Measurements from ENCODE around the gene PADI6.

Gene PADI6

DNA sequence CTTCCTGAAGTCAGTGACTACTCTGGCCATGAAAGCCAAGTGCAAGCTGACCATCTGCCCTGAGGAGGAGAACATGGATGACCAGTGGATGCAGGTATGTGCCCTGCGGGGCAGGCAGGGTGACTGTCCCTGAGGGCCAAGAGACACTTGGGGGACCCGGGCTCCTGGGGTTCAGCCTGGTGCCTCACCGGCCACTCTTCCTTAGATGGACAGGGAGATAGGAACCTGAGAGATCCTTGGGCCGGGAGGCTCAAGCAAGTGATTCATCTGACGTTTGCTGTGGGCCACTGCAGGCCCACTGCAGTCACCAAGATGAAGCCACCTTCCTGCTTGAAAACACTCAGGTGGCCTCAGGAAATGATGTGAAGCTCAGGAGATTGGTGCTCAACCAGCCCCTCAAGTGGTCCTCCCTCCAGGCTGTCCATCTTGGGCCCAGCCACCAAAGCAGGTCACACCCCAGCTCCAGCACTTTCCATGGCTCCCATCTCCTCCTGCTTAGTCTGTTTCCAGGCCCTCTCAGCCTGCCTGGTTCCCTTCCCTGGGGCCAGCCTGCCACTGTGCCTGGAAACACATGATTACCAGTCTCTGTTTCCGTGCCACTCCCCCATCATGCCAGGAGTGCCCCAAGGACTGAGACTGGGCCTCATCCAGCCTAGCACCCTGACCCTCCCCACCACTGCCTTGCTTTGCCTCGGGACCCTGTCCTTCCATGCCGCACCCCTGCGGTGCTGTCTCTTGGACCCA, 25.8 kb upstream of the PADI6 start:
- Histone ChIP-seq H3K27ac (ENCODE audit: low read depth, low read length) (no peak overlapping the region), H3K4me3 (ENCODE audit: low read depth in 1 of 2, low read length in 2 of 2) (no peak overlapping the region), H3K4me1 (ENCODE audit: insufficient read depth, low read length) (no peaks in the 10 kb centered on the region), H3K9me3 (ENCODE audit: low read length) (no peaks in the 10 kb centered on the region), H3K9ac (ENCODE audit: low read length) (no peak overlapping the region), H3K27me3 (ENCODE audit: control insufficient read depth in 1 of 2, insufficient read depth in 2 of 2, low read length in 2 of 2) (peaks cover 0 to 8% of the 10 kb centered on the region in 2 donors), H3K36me3 (ENCODE audit: insufficient read depth, low read length) (no peaks in the 10 kb centered on the region)

DNA sequence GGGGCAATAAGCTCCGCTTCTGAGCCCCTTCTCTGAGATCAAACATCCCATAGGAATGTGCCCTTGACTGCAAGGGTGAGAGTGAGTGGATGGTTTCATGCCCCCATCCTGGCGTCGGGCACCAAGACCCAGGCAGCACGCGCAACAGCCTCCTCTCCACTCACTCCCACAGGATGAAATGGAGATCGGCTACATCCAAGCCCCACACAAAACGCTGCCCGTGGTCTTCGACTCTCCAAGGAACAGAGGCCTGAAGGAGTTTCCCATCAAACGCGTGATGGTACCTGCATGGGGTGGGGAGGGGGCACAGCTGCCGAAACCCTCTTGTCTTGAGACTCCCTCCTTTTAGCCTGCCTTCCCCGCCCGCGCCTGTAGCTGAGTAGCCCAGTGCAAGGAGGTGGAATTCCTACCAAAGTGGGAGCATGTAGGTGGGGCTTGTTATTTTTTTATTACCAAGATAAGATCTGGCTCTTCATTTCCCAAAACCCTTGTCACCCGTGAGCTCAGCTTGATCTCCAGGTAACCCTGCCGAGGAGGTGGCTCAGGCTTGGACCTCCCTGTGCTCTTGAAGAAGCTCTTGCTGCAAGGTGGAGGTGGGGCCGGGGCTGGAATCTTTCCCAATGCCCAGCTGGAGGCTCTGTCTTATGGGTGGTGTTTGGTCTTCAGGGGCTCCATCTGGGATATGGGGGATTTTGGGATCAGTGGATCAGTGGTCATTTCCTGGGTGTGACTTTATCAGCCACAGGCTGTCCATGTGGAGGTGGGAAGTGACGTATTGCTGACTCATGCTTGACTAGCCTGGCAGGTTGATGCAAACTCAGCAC, 24.0 kb upstream of the PADI6 start:
- Histone ChIP-seq H3K36me3 (ENCODE audit: insufficient read depth, low read length) (no peaks in the 10 kb centered on the region), H3K9me3 (ENCODE audit: low read length) (no peaks in the 10 kb centered on the region), H3K27me3 (ENCODE audit: control insufficient read depth in 1 of 2, insufficient read depth in 2 of 2, low read length in 2 of 2) (peaks cover 0 to 8% of the 10 kb centered on the region in 2 donors)

DNA sequence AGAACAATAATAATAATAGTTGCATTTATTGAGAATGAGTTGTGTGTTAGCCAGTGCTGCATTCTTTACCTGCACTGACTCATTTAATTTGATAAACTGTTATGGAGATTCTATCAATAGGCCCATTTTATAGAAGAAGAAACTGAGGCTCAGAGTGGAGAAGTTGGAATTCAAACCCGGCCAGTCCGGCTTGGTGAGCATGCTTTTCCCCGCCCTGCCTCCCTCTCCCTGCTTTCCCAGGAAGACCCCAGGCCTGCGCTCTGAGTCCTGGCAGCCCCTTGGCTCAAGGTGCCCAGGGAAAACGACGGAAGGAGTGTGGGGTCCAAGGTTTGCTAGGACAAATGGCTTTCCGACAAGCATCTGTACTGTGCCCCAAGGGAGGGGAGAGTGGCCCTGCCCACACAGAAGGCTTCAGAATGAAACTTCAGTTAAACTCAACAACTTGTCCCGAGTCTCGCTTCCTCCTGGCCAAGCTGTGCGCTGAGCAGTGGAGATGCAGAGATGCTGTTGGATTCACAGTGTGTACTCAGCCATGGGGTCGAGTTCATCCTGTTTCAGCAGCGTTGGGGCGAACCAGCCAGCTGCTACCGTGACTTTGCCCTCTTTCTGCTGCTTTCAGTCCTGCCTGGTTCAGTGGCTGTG, 23.3 kb upstream of the PADI6 start:
- Histone ChIP-seq H3K9me3 (ENCODE audit: low read length) (no peaks in the 10 kb centered on the region), H3K4me3 (ENCODE audit: low read depth in 1 of 2, low read length in 2 of 2) (no peak overlapping the region), H3K27ac (ENCODE audit: low read depth, low read length) (no peak overlapping the region), H3K27me3 (ENCODE audit: control insufficient read depth in 1 of 2, insufficient read depth in 2 of 2, low read length in 2 of 2) (peaks cover 0 to 8% of the 10 kb centered on the region in 2 donors), H3K4me1 (ENCODE audit: insufficient read depth, low read length) (no peaks in the 10 kb centered on the region), H3K9ac (ENCODE audit: low read length) (no peak overlapping the region), H3K36me3 (ENCODE audit: insufficient read depth, low read length) (no peaks in the 10 kb centered on the region)

More for the DNA sequence above, 24.0 kb upstream of the PADI6 start:
- H3K4me1 ChIP-seq (ENCODE audit: insufficient read depth, low read length): no peaks in the 10 kb centered on the region
- H3K4me3 ChIP-seq (ENCODE audit: low read depth in 1 of 2, low read length in 2 of 2): no peak overlapping the region
- no peak overlapping the region for H3K27ac ChIP-seq (ENCODE audit: low read depth, low read length)
- no peak overlapping the region for H3K9ac ChIP-seq (ENCODE audit: low read length)

DNA sequence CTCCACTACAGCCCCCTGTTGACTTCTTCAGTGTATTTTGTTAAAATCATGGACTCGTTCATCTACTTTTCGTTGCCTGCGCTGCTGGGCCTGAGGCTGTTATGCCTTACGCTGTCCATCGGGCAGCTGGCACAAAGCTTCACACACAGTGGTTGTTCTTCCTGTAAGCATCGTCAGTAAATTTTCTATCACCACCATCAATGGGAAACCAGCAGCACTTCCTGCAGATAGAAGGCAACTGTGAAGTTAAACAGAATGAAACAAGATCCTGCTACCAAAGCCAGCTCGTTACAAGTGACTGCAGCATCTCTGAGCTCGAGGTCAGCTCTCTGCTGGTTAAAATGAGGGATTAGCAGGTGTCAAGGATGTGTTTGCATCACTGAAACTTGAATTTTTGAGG, 21.9 kb upstream of the PADI6 start:
- no peak overlapping the region for H3K4me3 ChIP-seq (ENCODE audit: low read depth in 1 of 2, low read length in 2 of 2)
- no peak overlapping the region for H3K9ac ChIP-seq (ENCODE audit: low read length)
- no peak overlapping the region for H3K27ac ChIP-seq (ENCODE audit: low read depth, low read length)
- H3K9me3 ChIP-seq (ENCODE audit: low read length): no peaks in the 10 kb centered on the region
- peaks cover 0 to 8% of the 10 kb centered on the region in 2 donors for H3K27me3 ChIP-seq (ENCODE audit: control insufficient read depth in 1 of 2, insufficient read depth in 2 of 2, low read length in 2 of 2)
- H3K4me1 ChIP-seq (ENCODE audit: insufficient read depth, low read length): no peaks in the 10 kb centered on the region
- no peaks in the 10 kb centered on the region for H3K36me3 ChIP-seq (ENCODE audit: insufficient read depth, low read length)

DNA sequence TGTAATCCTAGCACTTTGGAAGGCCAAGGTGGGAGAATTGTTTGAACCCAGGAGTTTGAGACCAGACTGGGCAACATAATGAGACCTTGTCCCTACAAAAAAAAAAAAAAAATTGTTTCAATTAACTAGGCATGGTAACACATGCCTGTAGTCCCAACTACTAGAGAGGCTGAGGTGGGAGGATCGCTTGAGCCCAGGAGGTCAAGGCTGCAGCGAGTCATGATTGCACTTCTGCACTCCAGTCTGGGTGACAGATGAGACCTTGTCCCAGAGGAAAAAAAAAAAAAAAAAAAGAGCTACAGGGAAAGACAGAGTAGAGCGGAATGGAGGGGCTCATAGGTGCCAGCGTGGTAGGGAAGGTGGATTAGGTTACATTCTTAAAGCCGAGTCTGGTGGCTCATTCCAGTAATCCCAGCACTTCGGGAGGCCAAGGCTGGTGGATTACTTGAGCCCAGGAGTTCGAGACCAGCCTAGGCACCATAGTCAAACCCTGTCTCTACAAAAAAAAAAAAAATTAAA, 21.0 kb upstream of the PADI6 start:
- Histone ChIP-seq H3K27me3 (ENCODE audit: control insufficient read depth in 1 of 2, insufficient read depth in 2 of 2, low read length in 2 of 2) (peaks cover 0 to 8% of the 10 kb centered on the region in 2 donors), H3K4me1 (ENCODE audit: insufficient read depth, low read length) (no peaks in the 10 kb centered on the region), H3K36me3 (ENCODE audit: insufficient read depth, low read length) (no peaks in the 10 kb centered on the region), H3K4me3 (ENCODE audit: low read depth in 1 of 2, low read length in 2 of 2) (no peak overlapping the region), H3K9ac (ENCODE audit: low read length) (no peak overlapping the region), H3K27ac (ENCODE audit: low read depth, low read length) (no peak overlapping the region), H3K9me3 (ENCODE audit: low read length) (no peaks in the 10 kb centered on the region)

DNA sequence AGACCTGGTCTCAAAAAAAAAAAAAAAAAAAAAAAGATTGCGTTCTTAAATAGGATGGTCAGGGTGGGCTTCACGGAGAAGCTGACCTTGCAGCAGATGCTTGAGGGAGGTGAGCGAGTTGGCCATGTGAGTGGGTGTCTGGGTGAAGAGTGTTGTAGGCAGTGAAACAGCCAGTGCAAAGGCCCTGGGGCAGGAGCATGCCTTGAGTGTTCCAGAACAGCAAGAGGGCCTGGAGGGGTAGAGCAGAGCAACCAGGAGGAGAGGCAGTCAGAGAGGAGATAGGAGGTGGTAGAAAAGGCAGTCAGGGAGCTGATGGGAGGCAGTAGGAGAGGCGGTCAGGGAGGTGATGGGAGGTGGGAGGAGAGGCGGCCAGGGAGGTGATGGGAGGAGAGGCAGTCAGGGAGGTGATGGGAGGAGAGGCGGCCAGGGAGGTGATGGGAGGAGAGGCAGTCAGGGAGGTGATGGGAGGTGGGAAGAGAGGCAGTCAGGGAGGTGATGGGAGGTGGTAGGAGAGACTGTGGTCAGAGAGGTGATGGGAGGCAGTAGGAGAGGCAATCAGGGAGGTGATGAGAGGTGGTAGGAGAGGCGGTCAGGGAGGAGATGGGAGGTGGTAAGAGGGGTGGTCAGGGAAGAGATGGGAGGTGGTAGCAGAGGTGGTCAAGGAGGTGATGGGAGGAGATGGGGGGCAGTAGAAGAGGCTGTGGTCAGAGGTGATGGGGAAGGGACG, 20.2 kb upstream of the PADI6 start:
- no peaks in the 10 kb centered on the region for H3K9me3 ChIP-seq (ENCODE audit: low read length)
- no peak overlapping the region for H3K4me3 ChIP-seq (ENCODE audit: low read depth in 1 of 2, low read length in 2 of 2)
- H3K27ac ChIP-seq (ENCODE audit: low read depth, low read length): no peak overlapping the region
- no peaks in the 10 kb centered on the region for H3K4me1 ChIP-seq (ENCODE audit: insufficient read depth, low read length)
- no peaks in the 10 kb centered on the region for H3K36me3 ChIP-seq (ENCODE audit: insufficient read depth, low read length)
- peaks cover 0 to 8% of the 10 kb centered on the region in 2 donors for H3K27me3 ChIP-seq (ENCODE audit: control insufficient read depth in 1 of 2, insufficient read depth in 2 of 2, low read length in 2 of 2)
- H3K9ac ChIP-seq (ENCODE audit: low read length): no peak overlapping the region

DNA sequence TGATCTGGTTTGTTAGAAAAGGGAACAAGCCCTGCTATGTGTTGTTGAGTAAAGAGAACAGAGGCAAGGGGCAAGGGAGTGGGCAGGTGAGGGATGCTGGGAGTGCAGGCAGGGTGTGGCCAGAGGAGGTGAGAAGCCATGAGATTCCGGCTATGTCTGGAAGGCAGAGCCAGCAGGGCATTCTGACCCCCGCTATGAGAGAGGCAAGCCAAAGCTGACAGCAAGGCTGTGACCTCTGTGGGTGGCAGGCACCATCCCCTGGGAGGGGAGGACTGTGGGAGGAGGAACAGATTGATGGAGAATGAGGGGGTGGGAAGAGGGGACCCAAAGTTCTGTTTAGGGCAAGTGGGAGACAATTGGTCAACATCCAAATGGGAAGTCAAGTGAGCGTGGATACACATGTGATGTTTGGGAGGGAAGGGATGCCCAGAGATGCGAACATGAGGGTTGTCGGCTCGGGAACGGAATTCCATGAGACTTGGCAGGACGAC, 19.5 kb upstream of the PADI6 start:
- no peak overlapping the region for H3K27ac ChIP-seq (ENCODE audit: low read depth, low read length)
- no peak overlapping the region for H3K9ac ChIP-seq (ENCODE audit: low read length)
- H3K36me3 ChIP-seq (ENCODE audit: insufficient read depth, low read length): no peaks in the 10 kb centered on the region
- H3K9me3 ChIP-seq (ENCODE audit: low read length): no peaks in the 10 kb centered on the region
- no peaks in the 10 kb centered on the region for H3K4me1 ChIP-seq (ENCODE audit: insufficient read depth, low read length)
- H3K4me3 ChIP-seq (ENCODE audit: low read depth in 1 of 2, low read length in 2 of 2): no peak overlapping the region
- peaks cover 0 to 5% of the 10 kb centered on the region in 2 donors for H3K27me3 ChIP-seq (ENCODE audit: control insufficient read depth in 1 of 2, insufficient read depth in 2 of 2, low read length in 2 of 2)

DNA sequence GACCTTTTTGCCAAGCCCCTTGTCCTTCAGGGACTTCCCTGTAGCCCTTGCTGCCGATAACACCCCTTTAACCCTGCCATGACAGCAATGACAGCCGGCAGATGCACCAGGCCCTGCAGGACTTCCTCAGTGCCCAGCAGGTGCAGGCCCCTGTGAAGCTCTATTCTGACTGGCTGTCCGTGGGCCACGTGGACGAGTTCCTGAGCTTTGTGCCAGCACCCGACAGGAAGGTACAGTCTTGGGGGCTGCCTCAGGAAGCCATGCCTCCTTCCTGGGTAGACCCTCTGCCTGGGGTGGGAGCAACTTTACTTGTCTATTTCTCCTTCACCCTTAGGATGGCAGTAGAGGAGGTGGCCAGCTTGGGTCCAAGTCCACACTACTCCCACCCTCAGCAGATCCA, 16.1 kb upstream of the PADI6 start:
- H3K36me3 ChIP-seq (ENCODE audit: insufficient read depth, low read length): no peaks in the 10 kb centered on the region
- H3K4me1 ChIP-seq (ENCODE audit: insufficient read depth, low read length): no peaks in the 10 kb centered on the region
- H3K27ac ChIP-seq (ENCODE audit: low read depth, low read length): no peak overlapping the region
- no peaks in the 10 kb centered on the region for H3K27me3 ChIP-seq (ENCODE audit: control insufficient read depth in 1 of 2, insufficient read depth in 2 of 2, low read length in 2 of 2)
- no peak overlapping the region for H3K9ac ChIP-seq (ENCODE audit: low read length)
- H3K9me3 ChIP-seq (ENCODE audit: low read length): no peaks in the 10 kb centered on the region
- H3K4me3 ChIP-seq (ENCODE audit: low read depth in 1 of 2, low read length in 2 of 2): no peak overlapping the region

DNA sequence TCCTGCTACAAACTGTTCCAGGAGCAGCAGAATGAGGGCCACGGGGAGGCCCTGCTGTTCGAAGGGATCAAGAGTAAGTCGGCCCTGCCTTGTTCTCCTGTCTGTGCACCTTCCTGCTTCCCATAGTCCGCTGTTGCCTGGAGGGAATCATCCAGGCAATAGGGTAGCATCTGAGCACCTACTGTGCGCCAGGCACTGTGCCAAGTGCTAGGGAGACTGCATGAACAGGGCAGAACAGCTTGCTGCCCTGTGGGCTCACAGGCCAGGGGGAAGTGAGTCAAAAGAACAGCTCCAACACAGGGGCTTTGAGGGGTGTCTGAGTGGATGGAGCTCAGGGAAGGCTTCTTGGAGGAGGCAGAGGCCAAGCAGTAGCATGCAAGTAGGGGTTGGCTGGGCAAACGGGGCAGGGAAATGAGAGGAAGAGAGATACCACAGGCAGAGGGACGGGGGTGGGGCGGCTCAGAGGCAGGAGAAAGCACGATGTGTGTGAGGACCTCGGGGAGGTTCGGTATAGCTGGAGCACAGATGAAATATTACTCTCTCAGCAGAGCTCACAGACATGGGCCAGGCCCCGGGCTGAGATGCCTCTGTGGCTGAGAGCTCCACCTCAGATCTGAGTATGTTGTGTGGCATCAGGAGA, 15.5 kb upstream of the PADI6 start:
- Histone ChIP-seq H3K27ac (ENCODE audit: low read depth, low read length) (no peak overlapping the region), H3K4me3 (ENCODE audit: low read depth in 1 of 2, low read length in 2 of 2) (no peak overlapping the region), H3K27me3 (ENCODE audit: control insufficient read depth in 1 of 2, insufficient read depth in 2 of 2, low read length in 2 of 2) (peaks cover 0 to 3% of the 10 kb centered on the region in 2 donors), H3K36me3 (ENCODE audit: insufficient read depth, low read length) (no peaks in the 10 kb centered on the region), H3K9ac (ENCODE audit: low read length) (no peak overlapping the region), H3K4me1 (ENCODE audit: insufficient read depth, low read length) (no peaks in the 10 kb centered on the region), H3K9me3 (ENCODE audit: low read length) (no peaks in the 10 kb centered on the region)

DNA sequence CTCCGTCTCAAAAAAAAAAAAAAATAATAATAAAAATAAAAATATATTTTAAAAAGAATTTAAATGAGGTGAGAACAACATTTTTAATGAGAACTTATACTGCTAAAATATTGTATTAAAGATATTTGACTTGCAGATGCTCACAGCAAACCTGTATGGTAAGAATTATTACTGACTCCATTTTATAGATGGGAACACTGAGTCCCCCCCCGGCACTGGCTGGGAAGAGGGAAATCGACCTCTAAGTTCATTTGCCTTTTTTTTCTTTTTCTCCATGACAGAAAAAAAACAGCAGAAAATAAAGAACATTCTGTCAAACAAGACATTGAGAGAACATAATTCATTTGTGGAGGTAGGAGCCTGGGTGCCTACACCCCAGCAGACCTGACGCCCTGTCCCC, 13.4 kb upstream of the PADI6 start:
- H3K4me1 ChIP-seq (ENCODE audit: insufficient read depth, low read length): no peaks in the 10 kb centered on the region
- no peaks in the 10 kb centered on the region for H3K9me3 ChIP-seq (ENCODE audit: low read length)
- no peak overlapping the region for H3K27ac ChIP-seq (ENCODE audit: low read depth, low read length)
- H3K36me3 ChIP-seq (ENCODE audit: insufficient read depth, low read length): no peaks in the 10 kb centered on the region
- peaks cover 0 to 8% of the 10 kb centered on the region in 2 donors for H3K27me3 ChIP-seq (ENCODE audit: control insufficient read depth in 1 of 2, insufficient read depth in 2 of 2, low read length in 2 of 2)
- no peak overlapping the region for H3K9ac ChIP-seq (ENCODE audit: low read length)
- H3K4me3 ChIP-seq (ENCODE audit: low read depth in 1 of 2, low read length in 2 of 2): no peak overlapping the region
